ENCODE results near the gene RHNO1. TPM values are rescaled to one million over a fixed set of nuclear protein-coding genes. Genes with fewer than 3 reads are reported as not detected.

The RHNO1 gene
- total RNA-seq, 1 experiment from 2014 or later = 42.0 TPM

DNA sequence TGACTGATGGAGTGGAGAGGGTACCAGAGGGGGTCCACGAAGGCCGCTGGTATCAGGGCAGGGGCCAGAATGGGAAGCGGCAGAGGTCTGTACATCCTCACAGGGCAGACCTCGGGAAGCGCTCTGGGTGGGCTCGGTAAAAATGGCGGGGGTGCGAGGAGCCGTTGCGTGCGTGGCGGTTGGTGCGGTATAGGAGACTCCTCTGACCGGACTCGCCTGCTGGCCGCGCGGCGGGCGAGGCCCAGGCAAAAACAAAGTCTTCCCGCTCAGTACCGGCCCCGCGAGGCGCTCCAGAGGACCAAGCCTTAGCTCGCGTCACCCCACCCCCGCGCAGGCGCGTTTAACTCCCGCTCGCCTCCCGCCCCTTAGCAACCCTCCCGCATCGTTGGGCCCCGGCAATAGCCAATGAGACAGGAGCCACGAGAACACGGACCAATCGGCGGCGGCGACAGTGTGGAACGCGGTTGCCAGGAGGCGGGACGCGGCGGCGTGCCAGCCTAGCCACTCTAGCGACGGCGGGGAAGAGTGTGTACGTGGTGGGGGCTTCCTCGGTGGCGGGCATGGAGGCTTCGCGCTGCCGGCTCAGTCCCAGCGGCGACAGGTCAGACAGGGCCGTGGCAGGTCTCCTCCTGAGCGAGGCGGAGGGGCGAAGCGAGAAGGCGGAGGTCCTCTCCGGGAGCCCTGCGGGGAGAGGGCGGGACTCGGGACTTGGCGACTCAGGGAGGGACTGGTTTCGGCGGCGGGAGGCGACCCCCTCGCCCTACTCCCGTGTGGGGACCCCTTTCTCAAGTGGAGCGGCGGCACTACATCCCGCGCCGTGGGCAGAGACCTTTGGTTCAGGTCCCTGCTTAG, 13.6 kb downstream of the RHNO1 start, which contains the start of gene TULP3:
Gene TULP3 (plus strand): TSS at position 504 of the 852 bp plus-strand sequence. CDS start 57 bp downstream, at position 561.
- peaks cover 39% of the 10 kb centered on the region for H3K79me2 ChIP-seq (ENCODE audit: low read length)
- H3K27ac ChIP-seq (ENCODE audit: low read length) = peak within 1 kb of the TSS; percentile 59
- no peaks in the 10 kb centered on the region for H3K9me2 ChIP-seq (replicated peaks; ENCODE audit: low read length)
- H3K9ac ChIP-seq (ENCODE audit: low read length) = peak within 1 kb of the TSS; percentile 90
- H3K4me3 ChIP-seq (ENCODE audit: low read length) = peak within 1 kb of the TSS; percentile 99
- peaks cover 21% of the 10 kb centered on the region for H3K4me1 ChIP-seq (ENCODE audit: insufficient read depth, low read length)
- BruUV-seq (replicated peaks) = no TSS peak
- TF ChIP-seq, protein P1, sequence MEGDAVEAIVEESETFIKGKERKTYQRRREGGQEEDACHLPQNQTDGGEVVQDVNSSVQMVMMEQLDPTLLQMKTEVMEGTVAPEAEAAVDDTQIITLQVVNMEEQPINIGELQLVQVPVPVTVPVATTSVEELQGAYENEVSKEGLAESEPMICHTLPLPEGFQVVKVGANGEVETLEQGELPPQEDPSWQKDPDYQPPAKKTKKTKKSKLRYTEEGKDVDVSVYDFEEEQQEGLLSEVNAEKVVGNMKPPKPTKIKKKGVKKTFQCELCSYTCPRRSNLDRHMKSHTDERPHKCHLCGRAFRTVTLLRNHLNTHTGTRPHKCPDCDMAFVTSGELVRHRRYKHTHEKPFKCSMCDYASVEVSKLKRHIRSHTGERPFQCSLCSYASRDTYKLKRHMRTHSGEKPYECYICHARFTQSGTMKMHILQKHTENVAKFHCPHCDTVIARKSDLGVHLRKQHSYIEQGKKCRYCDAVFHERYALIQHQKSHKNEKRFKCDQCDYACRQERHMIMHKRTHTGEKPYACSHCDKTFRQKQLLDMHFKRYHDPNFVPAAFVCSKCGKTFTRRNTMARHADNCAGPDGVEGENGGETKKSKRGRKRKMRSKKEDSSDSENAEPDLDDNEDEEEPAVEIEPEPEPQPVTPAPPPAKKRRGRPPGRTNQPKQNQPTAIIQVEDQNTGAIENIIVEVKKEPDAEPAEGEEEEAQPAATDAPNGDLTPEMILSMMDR (conservative IDR thresholded peaks at IDR 0.05; ENCODE audit: low read depth, low read length) = no peak
- TF ChIP-seq EZH2phosphoT487 (IDR thresholded peaks at IDR 0.05; ENCODE audit: borderline replicate concordance, low read length) (no peak), EZH2 (IDR thresholded peaks at IDR 0.05; ENCODE audit: low read length, unreplicated experiment) (no peak)
- 0 out of 2 replicates have a peak, but pooled peaks cover 3% of the 10 kb centered on the region for H4K20me1 ChIP-seq (ENCODE audit: low read length)
- H3K4me2 ChIP-seq (ENCODE audit: low read length) = peak within 1 kb of the TSS; percentile 98
- ChIA-PET CTCF (interaction anchor here (1.1 kb wide), 1 partner anchor 151 kb away, joined by 3 read pairs; no protein-coding TSS in a partner anchor), POLR2A (ENCODE audit: unreplicated experiment) (no interaction called here)
- H3K27me3 ChIP-seq (ENCODE audit: low read length) = no peaks in the 10 kb centered on the region
- no peaks in the 10 kb centered on the region for H3F3A ChIP-seq (ENCODE audit: low read length, unreplicated experiment)
- DNase-seq (peak; percentile 95), ATAC-seq (peak; percentile 87)
- H3K36me3 ChIP-seq (ENCODE audit: low read depth, low read length) = peaks cover 15% of the 10 kb centered on the region
- peak within 1 kb of the TSS; percentile 96 for H2AFZ ChIP-seq (ENCODE audit: low read length)
- H3K9me3 ChIP-seq (ENCODE audit: low read length) = no peaks in the 10 kb centered on the region
- intact Hi-C loops (cut with micrococcal nuclease) = loop anchor here (2.0 kb wide), 1 partner anchor 14 kb away; the partner anchor contains the start of genes FOXM1 and RHNO1

GRCh38 chr12:2891240-2892053, 14.4 kb downstream of the RHNO1 start:
- intact Hi-C loops (cut with micrococcal nuclease) = loop anchor here (2.0 kb wide), 1 partner anchor 15 kb away; the partner anchor contains the start of genes FOXM1 and RHNO1
- Histone ChIP-seq H3K27ac (ENCODE audit: low read length) (peak overlapping the region; percentile 59), H3K4me3 (ENCODE audit: low read length) (peak overlapping the region; percentile 99), H3K79me2 (ENCODE audit: low read length) (peaks cover 45% of the 10 kb centered on the region), H3K4me1 (ENCODE audit: insufficient read depth, low read length) (peaks cover 21% of the 10 kb centered on the region), H3F3A (ENCODE audit: low read length, unreplicated experiment) (no peaks in the 10 kb centered on the region), H3K9me3 (ENCODE audit: low read length) (no peaks in the 10 kb centered on the region), H4K20me1 (ENCODE audit: low read length) (0 out of 2 replicates have a peak, but pooled peaks cover 3% of the 10 kb centered on the region), H3K27me3 (ENCODE audit: low read length) (no peaks in the 10 kb centered on the region), H3K9ac (ENCODE audit: low read length) (peak overlapping the region; percentile 90), H3K36me3 (ENCODE audit: low read depth, low read length) (peaks cover 11% of the 10 kb centered on the region), H2AFZ (ENCODE audit: low read length) (peak overlapping the region; percentile 96), H3K9me2 (replicated peaks; ENCODE audit: low read length) (no peaks in the 10 kb centered on the region), H3K4me2 (ENCODE audit: low read length) (peak overlapping the region; percentile 98)
- DNase-seq (peak; percentile 55), ATAC-seq (peak; percentile 48)
- TF ChIP-seq EZH2phosphoT487 (IDR thresholded peaks at IDR 0.05; ENCODE audit: borderline replicate concordance, low read length) (no peak), EZH2 (IDR thresholded peaks at IDR 0.05; ENCODE audit: low read length, unreplicated experiment) (no peak)
- TF ChIP-seq, protein P1 (conservative IDR thresholded peaks at IDR 0.05; ENCODE audit: low read depth, low read length) = no peak
- POLR2A ChIA-PET (ENCODE audit: unreplicated experiment) = interaction anchor here (0.7 kb wide), 1 partner anchor 59 kb away, joined by 5 read pairs; no protein-coding TSS in a partner anchor
- CTCF ChIA-PET = interaction anchor here (0.6 kb wide), 1 partner anchor 53 kb away, joined by 3 read pairs; no protein-coding TSS in a partner anchor
- TSS peak; percentile 94 for BruUV-seq (replicated peaks)
